ENCODE data around the gene MAPT. TPM values are rescaled to one million over a fixed set of nuclear protein-coding genes. Genes with fewer than 3 reads are reported as not detected.

MAPT gene
- total RNA-seq, 1 experiment from 2014 or later = 3.6 TPM

GRCh38 chr17:45886852-45887251 lies 7.5 kb upstream of the MAPT start:
- intact Hi-C loops (cut with micrococcal nuclease) = no loop called here
- no peaks in the 10 kb centered on the region for H3K4me1 ChIP-seq (ENCODE audit: insufficient read depth, low read length)
- no peak overlapping the region for H3K9ac ChIP-seq (ENCODE audit: low read length)
- H3K9me3 ChIP-seq (ENCODE audit: low read length) = no peaks in the 10 kb centered on the region
- H4K20me1 ChIP-seq (ENCODE audit: low read length) = no peaks in the 10 kb centered on the region
- BruUV-seq (replicated peaks) = no TSS peak
- no peak overlapping the region for H3K4me2 ChIP-seq (ENCODE audit: low read length)
- peaks cover 22% of the 10 kb centered on the region for H3K27me3 ChIP-seq (ENCODE audit: low read length)
- H3F3A ChIP-seq (ENCODE audit: low read length, unreplicated experiment) = no peaks in the 10 kb centered on the region
- H3K79me2 ChIP-seq (ENCODE audit: low read length) = no peaks in the 10 kb centered on the region
- ChIA-PET CTCF (no interaction called here), POLR2A (ENCODE audit: unreplicated experiment) (no interaction called here)
- no peaks in the 10 kb centered on the region for H3K36me3 ChIP-seq (ENCODE audit: low read depth, low read length)
- no peak overlapping the region for H3K4me3 ChIP-seq (ENCODE audit: low read length)
- H2AFZ ChIP-seq (ENCODE audit: low read length) = no peak overlapping the region
- DNase-seq (no peak), ATAC-seq (no peak)
- TF ChIP-seq, protein P1, sequence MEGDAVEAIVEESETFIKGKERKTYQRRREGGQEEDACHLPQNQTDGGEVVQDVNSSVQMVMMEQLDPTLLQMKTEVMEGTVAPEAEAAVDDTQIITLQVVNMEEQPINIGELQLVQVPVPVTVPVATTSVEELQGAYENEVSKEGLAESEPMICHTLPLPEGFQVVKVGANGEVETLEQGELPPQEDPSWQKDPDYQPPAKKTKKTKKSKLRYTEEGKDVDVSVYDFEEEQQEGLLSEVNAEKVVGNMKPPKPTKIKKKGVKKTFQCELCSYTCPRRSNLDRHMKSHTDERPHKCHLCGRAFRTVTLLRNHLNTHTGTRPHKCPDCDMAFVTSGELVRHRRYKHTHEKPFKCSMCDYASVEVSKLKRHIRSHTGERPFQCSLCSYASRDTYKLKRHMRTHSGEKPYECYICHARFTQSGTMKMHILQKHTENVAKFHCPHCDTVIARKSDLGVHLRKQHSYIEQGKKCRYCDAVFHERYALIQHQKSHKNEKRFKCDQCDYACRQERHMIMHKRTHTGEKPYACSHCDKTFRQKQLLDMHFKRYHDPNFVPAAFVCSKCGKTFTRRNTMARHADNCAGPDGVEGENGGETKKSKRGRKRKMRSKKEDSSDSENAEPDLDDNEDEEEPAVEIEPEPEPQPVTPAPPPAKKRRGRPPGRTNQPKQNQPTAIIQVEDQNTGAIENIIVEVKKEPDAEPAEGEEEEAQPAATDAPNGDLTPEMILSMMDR (conservative IDR thresholded peaks at IDR 0.05; ENCODE audit: low read depth, low read length) = no peak
- no peak for TF ChIP-seq EZH2phosphoT487 (IDR thresholded peaks at IDR 0.05; ENCODE audit: borderline replicate concordance, low read length)
- TF ChIP-seq EZH2 (IDR thresholded peaks at IDR 0.05; ENCODE audit: low read length, unreplicated experiment) = no peak
- H3K27ac ChIP-seq (ENCODE audit: low read length) = no peak overlapping the region
- no peaks in the 10 kb centered on the region for H3K9me2 ChIP-seq (replicated peaks; ENCODE audit: low read length)

DNA sequence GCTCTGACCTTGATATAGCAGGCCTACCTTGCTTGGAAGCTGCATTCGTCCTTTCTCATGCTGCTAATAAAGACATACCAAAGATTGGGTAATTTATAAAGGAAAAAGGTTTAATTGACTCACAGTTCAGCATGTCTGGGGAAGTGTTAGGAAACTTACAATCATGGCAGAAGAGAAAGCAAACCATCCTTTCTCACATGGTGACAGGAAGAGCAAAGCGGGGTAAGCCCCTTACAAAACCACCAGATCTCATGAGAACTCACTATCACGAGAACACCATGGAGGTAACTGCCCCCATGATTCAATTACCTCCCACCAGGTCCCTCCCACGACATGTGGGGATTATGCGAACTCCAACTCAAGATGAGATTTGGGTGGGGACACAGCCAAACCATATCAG lies 6.0 kb upstream of the MAPT start:
- no TSS peak for BruUV-seq (replicated peaks)
- ATAC-seq (no peak), DNase-seq (no peak)
- Histone ChIP-seq H3K36me3 (ENCODE audit: low read depth, low read length) (no peaks in the 10 kb centered on the region), H3K9me2 (replicated peaks; ENCODE audit: low read length) (no peaks in the 10 kb centered on the region), H3K4me2 (ENCODE audit: low read length) (no peak overlapping the region), H3K4me3 (ENCODE audit: low read length) (no peak overlapping the region), H3K4me1 (ENCODE audit: insufficient read depth, low read length) (no peaks in the 10 kb centered on the region), H3K9me3 (ENCODE audit: low read length) (no peaks in the 10 kb centered on the region), H3K27me3 (ENCODE audit: low read length) (peaks cover 17% of the 10 kb centered on the region), H2AFZ (ENCODE audit: low read length) (no peak overlapping the region), H4K20me1 (ENCODE audit: low read length) (no peaks in the 10 kb centered on the region), H3K9ac (ENCODE audit: low read length) (no peak overlapping the region), H3K27ac (ENCODE audit: low read length) (no peak overlapping the region), H3K79me2 (ENCODE audit: low read length) (no peaks in the 10 kb centered on the region), H3F3A (ENCODE audit: low read length, unreplicated experiment) (no peaks in the 10 kb centered on the region)
- ChIA-PET POLR2A (ENCODE audit: unreplicated experiment) (no interaction called here), CTCF (no interaction called here)
- intact Hi-C loops (cut with micrococcal nuclease) = no loop called here
- TF ChIP-seq EZH2 (IDR thresholded peaks at IDR 0.05; ENCODE audit: low read length, unreplicated experiment) (no peak), EZH2phosphoT487 (IDR thresholded peaks at IDR 0.05; ENCODE audit: borderline replicate concordance, low read length) (no peak)
- TF ChIP-seq, protein P1 (conservative IDR thresholded peaks at IDR 0.05; ENCODE audit: low read depth, low read length) = no peak

GRCh38 chr17:45889579-45889978 lies 4.8 kb upstream of the MAPT start:
- TF ChIP-seq, protein P1 (conservative IDR thresholded peaks at IDR 0.05; ENCODE audit: low read depth, low read length) = peak; percentile 44
- TF ChIP-seq EZH2phosphoT487 (IDR thresholded peaks at IDR 0.05; ENCODE audit: borderline replicate concordance, low read length) = no peak
- Histone ChIP-seq H3K27ac (ENCODE audit: low read length) (no peak overlapping the region), H3K9me2 (replicated peaks; ENCODE audit: low read length) (no peaks in the 10 kb centered on the region), H3K4me3 (ENCODE audit: low read length) (no peak overlapping the region), H3K27me3 (ENCODE audit: low read length) (peaks cover 17% of the 10 kb centered on the region), H3K79me2 (ENCODE audit: low read length) (no peaks in the 10 kb centered on the region), H3K4me2 (ENCODE audit: low read length) (no peak overlapping the region), H3K4me1 (ENCODE audit: insufficient read depth, low read length) (peaks cover 6% of the 10 kb centered on the region), H2AFZ (ENCODE audit: low read length) (no peak overlapping the region), H3K36me3 (ENCODE audit: low read depth, low read length) (no peaks in the 10 kb centered on the region), H3K9ac (ENCODE audit: low read length) (no peak overlapping the region), H3K9me3 (ENCODE audit: low read length) (no peaks in the 10 kb centered on the region), H4K20me1 (ENCODE audit: low read length) (no peaks in the 10 kb centered on the region), H3F3A (ENCODE audit: low read length, unreplicated experiment) (no peaks in the 10 kb centered on the region)
- ChIA-PET POLR2A (ENCODE audit: unreplicated experiment) (no interaction called here), CTCF (no interaction called here)
- ATAC-seq = no peak
- no peak for DNase-seq
- no TSS peak for BruUV-seq (replicated peaks)
- intact Hi-C loops (cut with micrococcal nuclease) = no loop called here

Measured in PC-3 (cell line).